Astrocyte (in vitro differentiated cells and primary cell): ENCODE data around the gene TIGAR. TPM values are rescaled to one million over a fixed set of nuclear protein-coding genes. Genes with fewer than 3 reads are reported as not detected.

Experiments
- DNase-seq: peaks from one replicate; pipeline ENCODE4 v3.0.0-alpha.2; 2010; ENCODE audit warnings: low read depth
- FAIRE-seq: peaks from 2 replicates; lab custom pipeline; 2011; peaks lifted over from hg19 to GRCh38; lab: Jason Lieb, UNC
- H2AFZ ChIP-seq: 2 replicates; pipeline ENCODE4 v1.6.0; 2012; ENCODE audit warnings: low read depth, low read length, inconsistent platforms
- H3K27ac ChIP-seq: 2 replicates; pipeline ENCODE4 v1.5.1; 2011; ENCODE audit warnings: low read depth, low read length, inconsistent platforms
- H3K27me3 ChIP-seq: 2 replicates; pipeline ENCODE4 v1.6.0; 2011; ENCODE audit warnings: low read length, inconsistent platforms; ENCODE audit not compliant: insufficient read depth
- H3K36me3 ChIP-seq: 2 replicates; pipeline ENCODE4 v1.5.1; 2011; ENCODE audit warnings: low read length, inconsistent platforms; ENCODE audit not compliant: insufficient read depth
- H3K4me1 ChIP-seq: 2 replicates; pipeline ENCODE4 v1.5.1; 2011; ENCODE audit warnings: low read length, inconsistent platforms; ENCODE audit not compliant: insufficient read depth
- H3K4me2 ChIP-seq: 2 replicates; pipeline ENCODE4 v1.6.0; 2012; ENCODE audit warnings: low read length, inconsistent platforms
- H3K4me3 ChIP-seq: 2 replicates; pipeline ENCODE4 v1.5.1; 2011; ENCODE audit warnings: low read depth, mild to moderate bottlenecking, low read length, inconsistent platforms; ENCODE audit not compliant: insufficient read depth
- H3K79me2 ChIP-seq: 2 replicates; pipeline ENCODE4 v1.6.0; 2012; ENCODE audit warnings: mild to moderate bottlenecking, low read length, inconsistent platforms; ENCODE audit not compliant: insufficient read depth
- H3K9ac ChIP-seq: 2 replicates; pipeline ENCODE4 v1.6.0; 2012; ENCODE audit warnings: mild to moderate bottlenecking, low read length, inconsistent platforms
- H3K9me3 ChIP-seq: 2 replicates; pipeline ENCODE4 v1.5.1; 2012; ENCODE audit warnings: low read depth, mild to moderate bottlenecking, low read length, inconsistent platforms; ENCODE audit not compliant: insufficient read depth
- H4K20me1 ChIP-seq: 2 replicates; pipeline ENCODE4 v1.6.0; 2012; ENCODE audit warnings: low read length, inconsistent platforms; ENCODE audit not compliant: insufficient read depth
- H3K27ac Mint-ChIP-seq: one replicate; pipeline ENCODE4 v1.8.0; 2021; ENCODE audit warnings: mild to moderate bottlenecking, mixed read lengths; ENCODE audit not compliant: unreplicated experiment
- H3K27me3 Mint-ChIP-seq: one replicate; pipeline ENCODE4 v1.8.0; 2021; ENCODE audit warnings: low read depth, mixed read lengths; ENCODE audit not compliant: unreplicated experiment
- H3K36me3 Mint-ChIP-seq: one replicate; pipeline ENCODE4 v1.8.0; 2021; ENCODE audit warnings: low read depth, mixed read lengths; ENCODE audit not compliant: unreplicated experiment
- H3K4me1 Mint-ChIP-seq: one replicate; pipeline ENCODE4 v1.8.0; 2021; ENCODE audit warnings: low read depth, mixed read lengths; ENCODE audit not compliant: unreplicated experiment
- H3K4me3 Mint-ChIP-seq: one replicate; pipeline ENCODE4 v1.8.0; 2021; ENCODE audit warnings: mild to moderate bottlenecking, moderate library complexity, mixed read lengths; ENCODE audit not compliant: unreplicated experiment
- H3K9me3 Mint-ChIP-seq: one replicate; pipeline ENCODE4 v1.8.0; 2021; ENCODE audit warnings: mild to moderate bottlenecking, mixed read lengths; ENCODE audit not compliant: unreplicated experiment
- CTCF ChIP-seq: IDR thresholded peaks from 2 replicates; pipeline ENCODE4 v1.5.1; 2011; ENCODE audit warnings: low read depth, mild to moderate bottlenecking, inconsistent platforms, low read length, moderate library complexity; ENCODE audit not compliant: insufficient read depth
- EZH2 ChIP-seq: IDR thresholded peaks from 2 replicates; pipeline ENCODE4 v1.6.1; 2012; ENCODE audit warnings: mild to moderate bottlenecking, low read length, inconsistent platforms; ENCODE audit not compliant: insufficient read depth
- total RNA-seq: library from RNA; stranded (reverse); gene quantifications from 2 replicates; pipeline ENCODE4 v1.2.1, GENCODE V29; 2021

Gene TIGAR
- total RNA-seq, 1 donor from 2014 or later, result 91.7 TPM

- Histone ChIP-seq H2AFZ (no peak overlapping the region), H4K20me1 (peaks cover 9% of the 10 kb centered on the region), H3K4me2 (no peak overlapping the region), H3K9me3 (no peaks in the 10 kb centered on the region), H3K27me3 (peaks cover 10% of the 10 kb centered on the region), H3K27ac (no peak overlapping the region), H3K9ac (no peak overlapping the region), H3K4me1 (no peaks in the 10 kb centered on the region), H3K4me3 (no peak overlapping the region), H3K79me2 (no peaks in the 10 kb centered on the region), H3K36me3 (no peaks in the 10 kb centered on the region)
- DNase-seq (no peak), FAIRE-seq (no peak)
- no peaks in the 10 kb centered on the region for H3K9me3 Mint-ChIP-seq
- no peaks in the 10 kb centered on the region for H3K27me3 Mint-ChIP-seq
- H3K27ac Mint-ChIP-seq, result no peak overlapping the region
- peaks cover 47% of the 10 kb centered on the region for H3K36me3 Mint-ChIP-seq
- no peak overlapping the region for H3K4me3 Mint-ChIP-seq
- peaks cover 35% of the 10 kb centered on the region for H3K4me1 Mint-ChIP-seq
- no peak for TF ChIP-seq EZH2
- TF ChIP-seq CTCF, result no peak
Observed at GRCh38 chr12:4286228-4286627, 34.8 kb upstream of the TIGAR start.

GRCh38 chr12:4286771-4287317 is 34.2 kb upstream of the TIGAR start:
- Histone ChIP-seq H3K9ac (no peak overlapping the region), H3K79me2 (no peaks in the 10 kb centered on the region), H3K27me3 (peaks cover 11% of the 10 kb centered on the region), H3K9me3 (no peaks in the 10 kb centered on the region), H3K36me3 (no peaks in the 10 kb centered on the region), H3K27ac (no peak overlapping the region), H2AFZ (no peak overlapping the region), H3K4me1 (no peaks in the 10 kb centered on the region), H4K20me1 (peaks cover 9% of the 10 kb centered on the region), H3K4me3 (no peak overlapping the region), H3K4me2 (no peak overlapping the region)
- Mint-ChIP-seq H3K9me3 (no peaks in the 10 kb centered on the region), H3K36me3 (peaks cover 49% of the 10 kb centered on the region), H3K4me3 (no peak overlapping the region), H3K27me3 (no peaks in the 10 kb centered on the region), H3K27ac (no peak overlapping the region), H3K4me1 (peaks cover 34% of the 10 kb centered on the region)
- FAIRE-seq (no peak), DNase-seq (no peak)
- no peak for TF ChIP-seq CTCF
- no peak for TF ChIP-seq EZH2
